B cell (primary cell): ENCODE results near the gene ZCCHC7. TPM values are rescaled to one million over a fixed set of nuclear protein-coding genes. Genes with fewer than 3 reads are reported as not detected.

Experiments
- ATAC-seq: fragments of 200-7000 bp; cut with Tn5 transposase; one replicate; pipeline ENCODE4 v1.10.0; 2021; ENCODE audit warnings: low read depth, mild to moderate bottlenecking, moderate number of reproducible peaks, moderate library complexity
- CTCF ChIA-PET: fragments of 350-600 bp; sonication (Branson Sonifier 250); formaldehyde crosslinking; loops from one replicate; lab custom pipeline; 2021; ENCODE audit warnings: antibody characterized with exemption, inconsistent platforms; lab: Charles Lee
- POLR2A ChIA-PET: fragments of 350-600 bp; sonication (Branson Sonifier 250); formaldehyde crosslinking; loops from one replicate; lab custom pipeline; 2021; ENCODE audit warnings: antibody characterized with exemption; lab: Charles Lee
- DNase-seq: peaks from one replicate; pipeline ENCODE4 v3.0.0; 2013
- H2AFZ ChIP-seq: 2 replicates; pipeline ENCODE4 v1.6.1; 2012; ENCODE audit warnings: mild to moderate bottlenecking, low read depth, low read length; ENCODE audit not compliant: insufficient read depth, poor library complexity, severe bottlenecking
- H3K27ac ChIP-seq, 2 donors: 1 replicate in 1 of 2; 2 replicates in 1 of 2; pipeline ENCODE4 v1.5.1; 2012 to 2013; ENCODE audit warnings: low read length in 2 of 2, mild to moderate bottlenecking in 2 of 2, moderate library complexity in 1 of 2
- H3K27me3 ChIP-seq, 4 experiments: fragments of 200-600 bp in 1 of 4; sonication (generic) in 1 of 4; replicated peaks in 1 of 4; 1 replicate in 2 of 4; 2 replicates in 2 of 4; pipeline versions ENCODE4 v1.6.1 to v1.7.0; 2013 to 2016; ENCODE audit warnings: low read length in 3 of 4, mild to moderate bottlenecking in 2 of 4, mixed read lengths in 1 of 4, moderate library complexity in 1 of 4; ENCODE audit not compliant: insufficient read depth in 4 of 4, control insufficient read depth in 3 of 4; ENCODE audit errors: control extremely low read depth in 1 of 4
- H3K36me3 ChIP-seq, 2 experiments: replicated peaks in 1 of 2; 1 replicate in 1 of 2; 2 replicates in 1 of 2; pipeline versions ENCODE4 v1.6.1 to v1.7.1; 2013; ENCODE audit warnings: low read length in 1 of 2; ENCODE audit not compliant: insufficient read depth in 2 of 2, control insufficient read depth in 1 of 2; ENCODE audit errors: control extremely low read depth in 1 of 2, extremely low read depth in 1 of 2
- H3K4me1 ChIP-seq, 2 donors: fragments of 200-600 bp in 1 of 2; sonication (generic) in 1 of 2; 1 replicate in 1 of 2; 2 replicates in 1 of 2; pipeline versions ENCODE4 v1.5.1 to v1.6.1; 2013 to 2017; ENCODE audit warnings: low read length in 2 of 2; ENCODE audit not compliant: control insufficient read depth in 2 of 2, insufficient read depth in 2 of 2
- H3K4me2 ChIP-seq: replicated peaks from 2 replicates; pipeline ENCODE3; 2012; ENCODE audit warnings: mild to moderate bottlenecking, low read depth, low read length; ENCODE audit not compliant: poor library complexity, severe bottlenecking
- H3K4me3 ChIP-seq, 5 experiments: fragments of 200-600 bp in 1 of 5; sonication (generic) in 1 of 5; 1 replicate in 3 of 5; 2 replicates in 2 of 5; pipeline versions ENCODE4 v1.5.1 to v1.7.0; 2011 to 2016; ENCODE audit warnings: low read length in 4 of 5, mild to moderate bottlenecking in 4 of 5, low read depth in 2 of 5, control low read depth in 1 of 5, moderate library complexity in 1 of 5; ENCODE audit not compliant: insufficient read depth in 1 of 5; ENCODE audit errors: control extremely low read depth in 1 of 5, extremely low read depth in 1 of 5
- H3K79me2 ChIP-seq: fragments of 200-600 bp; sonication (generic); one replicate; pipeline ENCODE4 v1.6.0; 2016; ENCODE audit warnings: low read length; ENCODE audit not compliant: control insufficient read depth, insufficient read depth
- H3K9ac ChIP-seq: fragments of 200-600 bp; sonication (generic); 2 replicates; pipeline ENCODE4 v1.6.1; 2017; ENCODE audit warnings: mild to moderate bottlenecking, low read length, moderate library complexity
- H3K9me3 ChIP-seq, 3 donors: one replicate each; pipeline versions ENCODE4 v1.6.1 to v1.7.1; 2013; ENCODE audit warnings: low read length in 2 of 3; ENCODE audit not compliant: control insufficient read depth in 2 of 3, insufficient read depth in 1 of 3; ENCODE audit errors: control extremely low read depth in 1 of 3
- H4K20me1 ChIP-seq: 2 replicates; pipeline ENCODE4 v1.6.0; 2012; ENCODE audit warnings: mild to moderate bottlenecking, low read length; ENCODE audit not compliant: insufficient read depth, control insufficient read depth, poor library complexity, severe bottlenecking
- H3K27ac Mint-ChIP-seq: one replicate; pipeline ENCODE4 v1.8.0; 2021; ENCODE audit warnings: mixed read lengths
- H3K27me3 Mint-ChIP-seq: one replicate; pipeline ENCODE4 v1.8.0; 2021; ENCODE audit warnings: mixed read lengths
- H3K4me1 Mint-ChIP-seq: one replicate; pipeline ENCODE4 v1.8.0; 2021; ENCODE audit warnings: mixed read lengths
- H3K4me3 Mint-ChIP-seq: one replicate; pipeline ENCODE4 v1.8.0; 2021; ENCODE audit warnings: mixed read lengths
- H3K9me3 Mint-ChIP-seq: one replicate; pipeline ENCODE4 v1.8.0; 2022; ENCODE audit warnings: mixed read lengths; ENCODE audit not compliant: insufficient read depth
- EZH2 ChIP-seq: IDR thresholded peaks from 2 replicates; pipeline ENCODE4 v1.6.1; 2012; ENCODE audit warnings: borderline replicate concordance, low read depth, mild to moderate bottlenecking, moderate library complexity, low read length; ENCODE audit not compliant: insufficient read depth, poor library complexity, severe bottlenecking
- WGBS: methylation state at CpG from one replicate; pipeline ENCODE4 v1.1.5; 2013; ENCODE audit warnings: missing lambda C conversion rate; ENCODE audit not compliant: insufficient coverage; 5-methylcytosine and 5-hydroxymethylcytosine counted together
- intact Hi-C: fragments of 100-400 bp; cut with micrococcal nuclease; formaldehyde crosslinking; loops from one replicate; pipeline ENCODE4 v1.10.0; 2022
- polyA plus RNA-seq: library from polyadenylated mRNA; depleted of rRNA; stranded (reverse); fragments of >200 nt; gene quantifications from 2 replicates; pipeline ENCODE4 v1.2.3, GENCODE V29; 2012
- total RNA-seq, 2 donors: library from RNA; stranded (reverse); fragments of 120-200 nt in 1 of 2; gene quantifications; 1 replicate in 1 of 2; 2 replicates in 1 of 2; pipeline versions ENCODE4 v1.2.3 to v1.2.4, GENCODE V29; 2013 to 2022
- TF ChIP-seq, protein P1 (sequence below): fragments of 200-600 bp; IDR thresholded peaks from one replicate; pipeline ENCODE4 v1.8.0; 2022; ENCODE audit warnings: antibody characterized with exemption, mild to moderate bottlenecking

The ZCCHC7 gene
- total and polyA plus RNA-seq, 2 donors (not counting 1 experiment from before 2014, with no cell fraction given), result 56.3 to 83.5 TPM

DNA sequence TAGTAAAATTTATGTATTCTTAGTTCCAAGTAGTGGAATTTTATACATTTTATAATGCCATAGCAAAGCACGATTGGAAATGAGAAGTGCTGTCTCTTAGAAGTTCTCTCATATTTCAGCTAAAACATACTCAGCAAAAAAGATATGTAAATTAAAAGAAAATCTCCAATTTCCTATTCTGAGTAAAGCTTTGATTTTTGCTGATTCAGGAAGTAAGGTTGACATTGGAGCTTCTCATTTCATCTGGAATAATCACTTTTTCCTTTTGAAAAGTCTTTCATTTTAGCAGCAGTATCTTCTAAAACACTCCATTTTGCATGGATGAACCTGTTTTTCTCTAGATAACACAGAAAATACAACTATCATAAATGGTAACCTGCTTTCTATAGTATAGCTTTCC is 121.0 kb downstream of the ZCCHC7 start:
- Mint-ChIP-seq H3K27me3 (no peaks in the 10 kb centered on the region), H3K4me3 (no peak overlapping the region), H3K4me1 (peaks cover 64% of the 10 kb centered on the region), H3K9me3 (peaks cover 2% of the 10 kb centered on the region), H3K27ac (no peak overlapping the region)
- Histone ChIP-seq H4K20me1 (no peaks in the 10 kb centered on the region), H3K36me3 (peaks cover 0 to 2% of the 10 kb centered on the region in 2 experiments), H3K79me2 (peaks cover 84% of the 10 kb centered on the region), H3K9ac (no peak overlapping the region), H3K27me3 (no peaks in the 10 kb centered on the region), H3K4me2 (no peak overlapping the region), H3K27ac (no peak overlapping the region), H3K4me3 (no peak overlapping the region), H2AFZ (no peak overlapping the region), H3K4me1 (peaks cover 19 to 55% of the 10 kb centered on the region in 2 donors), H3K9me3 (peaks cover 0 to 2% (median 0%) of the 10 kb centered on the region in 3 donors)
- intact Hi-C loops, result no loop called here
- no CpG with 5 or more reads among the region's 1 CpG for WGBS
- DNase-seq (no peak), ATAC-seq (no peak)
- TF ChIP-seq EZH2, result no peak
- TF ChIP-seq, protein P1, sequence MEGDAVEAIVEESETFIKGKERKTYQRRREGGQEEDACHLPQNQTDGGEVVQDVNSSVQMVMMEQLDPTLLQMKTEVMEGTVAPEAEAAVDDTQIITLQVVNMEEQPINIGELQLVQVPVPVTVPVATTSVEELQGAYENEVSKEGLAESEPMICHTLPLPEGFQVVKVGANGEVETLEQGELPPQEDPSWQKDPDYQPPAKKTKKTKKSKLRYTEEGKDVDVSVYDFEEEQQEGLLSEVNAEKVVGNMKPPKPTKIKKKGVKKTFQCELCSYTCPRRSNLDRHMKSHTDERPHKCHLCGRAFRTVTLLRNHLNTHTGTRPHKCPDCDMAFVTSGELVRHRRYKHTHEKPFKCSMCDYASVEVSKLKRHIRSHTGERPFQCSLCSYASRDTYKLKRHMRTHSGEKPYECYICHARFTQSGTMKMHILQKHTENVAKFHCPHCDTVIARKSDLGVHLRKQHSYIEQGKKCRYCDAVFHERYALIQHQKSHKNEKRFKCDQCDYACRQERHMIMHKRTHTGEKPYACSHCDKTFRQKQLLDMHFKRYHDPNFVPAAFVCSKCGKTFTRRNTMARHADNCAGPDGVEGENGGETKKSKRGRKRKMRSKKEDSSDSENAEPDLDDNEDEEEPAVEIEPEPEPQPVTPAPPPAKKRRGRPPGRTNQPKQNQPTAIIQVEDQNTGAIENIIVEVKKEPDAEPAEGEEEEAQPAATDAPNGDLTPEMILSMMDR, result no peak
- ChIA-PET CTCF (interaction anchor here (0.6 to 1.2 kb wide), 2 partner anchors 83 to 368 kb away, joined by 3 read pairs; no protein-coding TSS in a partner anchor), POLR2A (interaction anchor here (1.2 kb wide), 1 partner anchor 9 kb away, joined by 3 read pairs; no protein-coding TSS in a partner anchor)

DNA sequence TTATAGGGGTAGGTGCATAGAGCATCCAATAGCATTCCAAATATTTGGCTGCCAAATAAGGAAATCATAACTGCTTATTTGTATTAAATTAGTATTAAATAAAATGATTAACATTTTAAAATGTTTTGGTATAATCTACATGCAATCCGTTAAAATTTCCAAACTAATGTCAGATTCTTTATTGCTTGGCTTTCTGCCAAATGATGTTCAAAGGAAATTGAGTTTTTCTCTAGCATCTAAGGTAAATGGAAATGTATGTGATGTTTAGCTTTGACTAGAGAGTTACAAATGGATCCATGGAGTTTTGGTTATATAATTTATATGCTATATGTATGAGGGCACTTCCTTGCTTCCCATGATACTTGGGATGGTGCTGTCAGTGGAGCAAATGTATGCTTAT is 121.7 kb downstream of the ZCCHC7 start:
- Histone ChIP-seq H3K4me1 (peaks cover 11 to 52% of the 10 kb centered on the region in 2 donors), H3K27ac (peak overlapping the region in 1 of 2 donors; percentile 20), H3K36me3 (peaks cover 0 to 4% of the 10 kb centered on the region in 2 experiments), H4K20me1 (no peaks in the 10 kb centered on the region), H3K4me3 (no peak overlapping the region), H3K27me3 (no peaks in the 10 kb centered on the region), H3K79me2 (peaks cover 84% of the 10 kb centered on the region), H3K9ac (no peak overlapping the region), H2AFZ (no peak overlapping the region), H3K4me2 (no peak overlapping the region), H3K9me3 (no peaks in the 10 kb centered on the region)
- no peak for DNase-seq
- intact Hi-C loops, result no loop called here
- ChIA-PET CTCF (no interaction called here), POLR2A (interaction anchor here (1.2 kb wide), 1 partner anchor 8 kb away, joined by 3 read pairs; no protein-coding TSS in a partner anchor)
- Mint-ChIP-seq H3K9me3 (no peaks in the 10 kb centered on the region), H3K4me3 (no peak overlapping the region), H3K27ac (no peak overlapping the region), H3K4me1 (peaks cover 64% of the 10 kb centered on the region), H3K27me3 (no peaks in the 10 kb centered on the region)
- TF ChIP-seq, protein P1, result no peak
- TF ChIP-seq EZH2, result no peak
- no peak for ATAC-seq
- no CpG with 5 or more reads among the region's 1 CpG for WGBS
